Measurements from ENCODE around the gene SNAI3.
A peak's percentile ranks its signal among the peaks of the same experiment; 100 is the strongest.

The SNAI3 gene

DNA sequence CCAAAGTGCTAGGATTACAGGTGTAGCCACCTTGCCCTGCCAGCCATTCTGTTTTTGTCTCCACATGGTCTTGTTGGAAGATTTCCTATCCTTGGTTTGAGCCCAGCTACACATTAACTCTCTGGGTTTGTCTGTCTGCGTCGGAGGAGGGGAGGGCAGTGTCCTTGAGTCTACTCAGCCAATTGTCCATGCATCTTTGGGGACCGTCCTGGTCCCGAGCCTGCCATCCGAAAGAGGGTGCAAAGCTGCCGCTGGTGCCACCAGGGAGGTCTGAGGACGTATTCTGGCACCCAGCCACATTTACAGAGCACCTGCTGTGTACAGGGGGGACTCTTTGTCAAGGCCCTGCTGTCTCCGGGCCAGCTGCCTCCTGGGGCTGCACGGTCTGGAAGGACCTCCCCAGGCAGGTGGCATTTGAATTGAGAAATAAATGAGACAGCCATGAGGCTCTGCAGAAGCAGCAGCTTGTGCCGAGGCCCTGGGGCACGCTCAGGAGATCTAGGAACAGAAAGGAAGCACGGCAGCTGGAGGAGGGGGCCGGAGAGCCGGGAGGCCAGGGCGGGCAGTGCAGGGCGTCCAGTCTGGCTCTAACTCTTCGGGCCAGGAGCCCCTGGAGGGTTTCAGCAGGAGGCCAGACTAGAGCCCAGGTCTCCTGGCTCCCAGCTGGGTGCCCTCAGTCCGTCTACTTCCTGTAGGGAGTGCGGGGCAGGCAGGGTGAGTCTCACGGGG, 36.9 kb downstream of the SNAI3 start:
- DNase-seq = peak in 3 of 4 experiments; percentile 29 to 45 (median 36)

DNA sequence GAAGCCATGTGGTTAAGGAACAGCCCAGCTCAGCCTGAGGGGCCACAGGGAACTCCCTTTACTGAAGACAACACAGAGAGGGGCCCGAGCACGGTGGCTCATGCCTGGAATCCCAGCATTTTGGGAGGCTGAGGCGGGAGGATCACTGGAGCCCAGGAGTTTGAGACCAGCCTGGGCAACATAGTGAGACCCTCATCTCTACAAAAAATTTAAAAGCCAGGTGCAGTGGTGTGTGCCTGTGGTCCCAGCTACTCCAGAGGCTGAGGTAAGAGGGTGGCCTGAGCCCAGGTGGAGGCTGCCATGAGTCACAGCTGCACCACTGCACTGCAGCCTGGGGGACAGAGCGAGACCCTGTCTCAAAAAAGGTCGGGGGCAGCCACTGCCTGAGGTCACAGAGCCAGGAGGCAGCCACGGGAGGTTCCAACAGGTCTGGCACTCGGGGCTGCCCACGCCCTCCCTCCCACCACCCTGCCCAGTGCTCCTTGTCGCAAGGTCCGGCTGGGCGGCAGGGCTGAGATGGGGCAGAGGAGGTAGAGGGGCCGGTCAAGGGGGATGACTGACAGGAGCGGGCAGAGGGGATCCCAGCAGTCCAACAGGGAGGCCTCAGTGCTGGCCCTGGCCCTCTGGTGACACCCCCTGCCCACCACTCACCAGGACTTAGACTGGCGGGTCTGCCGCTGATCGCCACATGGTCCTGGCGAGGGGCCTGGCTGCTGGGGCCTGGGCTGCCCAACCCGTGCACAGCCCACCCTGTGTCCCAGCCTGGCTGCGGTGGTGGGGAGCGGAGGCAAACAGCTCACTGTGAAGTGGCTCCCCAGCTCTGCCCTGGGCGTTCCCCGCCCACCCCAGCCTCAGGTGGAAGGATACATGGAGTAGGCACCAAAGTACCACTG, 38.9 kb downstream of the SNAI3 start:
- DNase-seq = no peak

DNA sequence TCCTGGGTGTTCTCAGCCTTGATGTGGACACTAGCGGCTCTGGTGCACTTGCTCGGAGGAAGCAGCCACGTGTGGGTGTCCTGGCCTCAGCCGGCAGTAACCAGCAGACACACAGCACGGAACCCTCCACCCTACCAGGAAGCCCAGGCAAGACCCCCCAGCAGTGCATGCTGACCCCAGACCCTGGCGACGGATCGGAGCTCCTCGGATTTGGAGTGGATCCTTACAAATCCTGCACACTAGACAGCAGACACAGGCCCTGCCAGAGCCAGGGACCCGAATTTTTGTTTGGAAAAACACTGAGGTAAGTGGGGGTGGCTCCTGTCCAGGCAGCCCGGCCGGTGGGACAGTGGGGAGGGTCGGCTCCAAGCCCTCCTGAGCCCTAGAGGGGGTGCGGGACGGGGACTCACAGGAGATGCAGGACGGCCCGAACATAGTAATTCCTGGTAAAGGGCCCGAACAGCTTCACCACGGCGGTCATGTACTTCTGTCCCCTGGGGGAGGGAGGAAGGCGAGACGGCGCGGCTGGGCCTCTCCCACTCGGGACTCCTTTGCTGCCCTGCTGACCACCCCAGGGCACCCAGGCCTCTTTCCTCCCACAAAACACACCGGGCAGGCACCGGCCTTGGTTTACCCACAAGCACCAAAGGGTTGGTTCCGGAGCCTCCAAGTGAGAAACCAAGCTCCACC, 39.8 kb downstream of the SNAI3 start:
- DNase-seq = no peak

DNA sequence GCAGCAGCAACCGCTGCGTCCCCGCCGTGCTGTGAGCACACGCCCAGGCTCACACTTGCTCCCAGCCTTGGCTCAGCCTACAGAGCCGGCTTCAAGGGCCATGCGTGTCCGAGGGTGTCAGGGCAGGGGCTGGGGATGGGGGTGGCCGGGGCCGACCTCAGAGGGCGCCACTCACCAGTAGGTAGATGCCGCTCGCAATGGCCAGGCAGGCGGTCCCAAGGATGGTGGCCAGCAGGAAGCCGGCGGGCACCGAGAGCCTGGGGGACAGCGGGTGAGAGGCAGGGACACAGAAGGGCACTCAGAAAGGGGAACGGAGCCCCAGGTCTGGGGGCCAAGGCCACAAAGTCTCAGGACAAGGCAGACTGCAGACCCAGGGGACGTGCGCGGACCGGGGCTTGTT, 40.4 kb downstream of the SNAI3 start:
- DNase-seq = no peak

DNA sequence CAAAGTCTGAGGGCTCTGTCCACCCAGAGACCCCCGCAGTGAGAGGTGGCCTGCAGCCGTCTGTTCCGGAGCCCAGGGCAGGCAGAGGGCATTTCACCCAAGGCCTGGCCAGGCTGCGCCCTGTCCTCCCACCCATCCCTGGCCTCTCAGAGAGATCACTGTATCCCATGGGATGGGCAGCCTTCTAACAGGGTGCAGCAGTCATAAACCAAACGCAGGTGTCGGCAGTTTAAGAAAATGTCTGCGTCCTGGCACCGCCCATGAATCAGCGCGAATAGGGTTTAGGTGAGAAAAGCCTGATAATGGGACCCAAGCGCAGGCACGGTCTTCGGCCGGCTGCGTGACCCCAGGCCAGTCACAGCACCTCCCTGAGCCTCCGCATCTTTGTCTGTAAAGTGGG, 40.9 kb downstream of the SNAI3 start:
- DNase-seq = no peak

DNA sequence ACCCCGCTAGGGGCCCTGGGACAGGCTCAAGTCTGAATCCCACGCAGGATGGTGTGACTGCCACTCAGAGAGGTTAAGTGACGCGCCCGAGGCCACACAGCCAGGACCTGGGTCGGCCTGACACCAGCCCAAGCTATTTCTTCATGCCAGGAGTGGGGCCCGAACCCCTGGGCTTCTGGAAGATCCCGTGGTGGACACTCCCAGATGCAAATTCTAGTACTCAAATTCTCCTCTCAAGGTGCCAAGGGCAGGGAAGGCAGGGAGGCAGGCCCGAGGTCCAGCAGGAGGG, 42.7 kb downstream of the SNAI3 start:
- DNase-seq = no peak

DNA sequence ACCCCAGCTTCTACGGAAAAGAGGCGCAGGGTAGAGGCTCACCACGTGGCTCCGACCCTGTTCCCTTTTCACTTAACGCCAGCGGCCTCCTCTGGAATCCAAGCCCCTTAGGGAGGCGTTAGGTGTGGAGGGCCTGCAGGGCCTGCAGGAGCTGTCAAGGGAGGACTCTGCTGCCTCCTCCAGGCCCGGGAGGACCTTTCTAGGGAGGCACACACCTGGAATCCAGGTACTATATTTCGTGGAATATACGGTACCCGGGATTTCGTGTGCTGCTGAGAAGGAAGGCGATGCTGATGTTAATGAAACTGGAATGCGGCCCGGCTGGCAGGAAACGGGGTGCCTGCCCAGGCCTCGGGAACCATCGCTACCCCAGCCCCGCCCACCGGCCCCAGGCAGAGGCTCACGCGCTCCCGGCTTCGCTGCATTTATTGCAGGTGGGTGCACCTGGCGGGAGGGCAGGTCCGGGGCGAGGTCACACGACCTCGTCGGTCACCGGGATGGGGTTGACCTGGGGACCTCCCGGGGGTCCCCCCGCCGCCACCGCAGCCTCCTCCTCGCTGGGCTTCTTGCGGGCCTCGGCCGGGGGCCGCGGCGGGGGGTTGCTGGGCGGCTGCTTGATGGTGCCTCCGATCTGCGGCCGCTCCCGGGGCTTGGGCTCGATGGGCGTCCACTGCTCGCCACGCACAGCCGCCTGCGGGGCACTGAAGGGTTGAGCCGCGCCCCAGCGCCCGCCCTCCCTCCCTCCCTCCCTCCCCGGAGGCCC, 43.2 kb downstream of the SNAI3 start:
- no peak for DNase-seq

DNA sequence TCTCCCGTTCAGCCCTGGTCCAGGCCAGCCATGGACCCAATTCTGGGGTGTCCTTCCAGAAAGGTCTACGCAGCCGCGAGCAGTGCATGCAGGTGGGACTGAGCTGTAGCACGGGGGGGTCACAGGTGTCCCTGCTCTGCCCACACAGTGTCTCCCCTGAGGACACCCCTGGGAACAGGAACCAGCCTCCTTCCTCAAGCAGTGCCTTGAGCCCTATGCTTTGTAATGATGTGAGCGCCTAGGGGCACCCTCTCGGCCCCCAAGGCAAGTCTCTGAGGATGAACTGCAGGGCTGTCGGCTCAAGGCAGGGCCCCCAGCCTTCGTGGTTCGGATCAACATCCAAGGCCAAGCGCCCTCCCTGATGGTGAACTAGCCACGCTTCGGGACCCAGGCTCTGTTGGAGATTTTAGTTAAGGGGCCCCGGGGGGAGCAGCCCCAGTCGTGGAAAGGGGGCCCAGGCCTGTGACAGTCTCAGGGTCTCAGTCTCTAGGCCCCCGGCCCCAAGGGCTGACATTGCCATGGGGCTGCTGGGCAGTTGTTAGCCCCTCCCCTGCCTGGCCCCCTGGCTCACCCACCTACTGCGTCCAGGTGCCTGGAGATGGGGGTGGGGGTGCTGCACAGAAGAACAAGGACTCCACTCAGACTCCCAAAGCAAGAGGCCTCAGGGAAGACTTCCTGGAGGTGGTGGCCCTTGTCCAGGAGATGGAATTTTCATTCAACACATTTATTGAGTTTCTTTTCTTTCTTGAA, 45.6 kb downstream of the SNAI3 start:
- DNase-seq = no peak

DNA sequence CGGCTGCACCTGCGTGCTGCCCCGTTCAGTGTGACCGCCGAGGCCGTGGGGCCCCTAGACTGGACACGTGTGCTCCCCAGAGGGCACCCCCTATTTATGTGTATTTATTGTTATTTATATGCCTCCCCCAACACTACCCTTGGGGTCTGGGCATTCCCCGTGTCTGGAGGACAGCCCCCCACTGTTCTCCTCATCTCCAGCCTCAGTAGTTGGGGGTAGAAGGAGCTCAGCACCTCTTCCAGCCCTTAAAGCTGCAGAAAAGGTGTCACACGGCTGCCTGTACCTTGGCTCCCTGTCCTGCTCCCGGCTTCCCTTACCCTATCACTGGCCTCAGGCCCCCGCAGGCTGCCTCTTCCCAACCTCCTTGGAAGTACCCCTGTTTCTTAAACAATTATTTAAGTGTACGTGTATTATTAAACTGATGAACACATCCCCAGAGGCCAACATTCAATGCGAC, 46.2 kb downstream of the SNAI3 start:
- no peak for DNase-seq

DNA sequence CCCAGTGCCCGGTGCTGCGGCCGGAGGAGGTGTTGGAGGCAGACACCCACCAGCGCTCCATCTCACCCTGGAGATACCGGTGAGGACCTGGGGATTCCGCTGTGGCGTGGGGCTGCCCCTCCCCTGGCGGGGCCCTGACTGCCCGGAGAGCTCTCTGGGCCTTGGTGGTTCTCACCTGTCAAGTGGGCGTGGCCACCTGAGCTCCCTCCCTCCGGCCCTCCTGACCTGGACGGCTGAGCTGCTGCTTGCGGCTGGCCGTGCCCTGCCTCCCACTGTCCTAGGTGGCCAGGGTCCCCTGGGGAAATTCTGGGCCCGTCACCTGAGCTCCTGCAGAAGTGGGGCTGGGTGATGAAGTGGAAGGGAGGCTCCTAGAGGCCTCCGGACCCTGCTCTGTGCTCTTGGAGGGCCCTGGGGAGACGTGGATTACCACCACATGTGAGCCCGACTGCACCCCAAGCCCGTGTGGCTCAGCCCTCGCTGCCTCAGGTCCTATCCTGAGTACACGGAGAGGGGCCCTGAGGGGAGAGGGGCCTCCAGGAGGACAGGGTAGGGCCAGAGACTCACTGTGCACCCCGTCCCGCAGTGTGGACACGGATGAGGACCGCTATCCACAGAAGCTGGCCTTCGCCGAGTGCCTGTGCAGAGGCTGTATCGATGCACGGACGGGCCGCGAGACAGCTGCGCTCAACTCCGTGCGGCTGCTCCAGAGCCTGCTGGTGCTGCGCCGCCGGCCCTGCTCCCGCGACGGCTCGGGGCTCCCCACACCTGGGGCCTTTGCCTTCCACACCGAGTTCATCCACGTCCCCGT, 46.9 kb downstream of the SNAI3 start:
- peak in 1 of 4 experiments; percentile 20 for DNase-seq

DNA sequence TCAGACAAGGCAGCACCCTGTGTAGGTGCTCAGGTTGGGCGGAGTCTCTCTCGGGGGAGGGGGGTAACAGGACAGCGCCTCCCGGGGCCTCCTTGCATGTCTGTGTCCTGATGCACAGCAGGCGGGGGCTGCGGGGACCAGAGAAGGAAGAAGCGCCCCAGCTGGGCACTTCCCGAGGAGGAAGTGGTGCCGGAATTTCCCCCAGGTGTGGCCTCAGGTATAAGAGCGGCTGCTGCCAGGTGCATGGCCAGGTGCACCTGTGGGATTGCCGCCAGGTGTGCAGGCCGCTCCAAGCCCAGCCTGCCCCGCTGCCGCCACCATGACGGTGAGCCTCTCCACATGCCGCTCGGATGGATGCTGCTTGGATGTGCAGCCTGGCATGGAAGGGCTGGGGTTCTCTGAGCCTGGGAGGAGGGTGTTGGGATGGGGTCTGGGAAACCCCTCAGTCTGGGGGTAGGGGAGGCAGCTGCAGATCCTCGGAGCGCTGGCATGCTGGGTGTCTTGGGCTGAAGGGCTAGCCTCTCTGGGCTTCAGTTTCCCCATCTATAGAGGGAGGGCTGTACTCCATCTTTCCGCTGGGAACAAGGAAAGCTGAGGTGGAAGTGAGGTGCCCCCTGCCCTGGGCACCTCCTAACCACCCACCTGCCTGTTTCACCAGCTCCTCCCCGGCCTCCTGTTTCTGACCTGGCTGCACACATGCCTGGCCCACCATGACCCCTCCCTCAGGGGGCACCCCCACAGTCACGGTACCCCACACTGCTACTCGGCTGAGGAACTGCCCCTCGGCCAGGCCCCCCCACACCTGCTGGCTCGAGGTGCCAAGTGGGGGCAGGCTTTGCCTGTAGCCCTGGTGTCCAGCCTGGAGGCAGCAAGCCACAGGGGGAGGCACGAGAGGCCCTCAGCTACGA, 47.7 kb downstream of the SNAI3 start, which contains the start of gene IL17C:
TSS of gene IL17C (plus strand) at position 250 of the 908 bp plus-strand sequence. CDS start at position 320, 70 bp downstream.
- DNase-seq = no peak

DNA sequence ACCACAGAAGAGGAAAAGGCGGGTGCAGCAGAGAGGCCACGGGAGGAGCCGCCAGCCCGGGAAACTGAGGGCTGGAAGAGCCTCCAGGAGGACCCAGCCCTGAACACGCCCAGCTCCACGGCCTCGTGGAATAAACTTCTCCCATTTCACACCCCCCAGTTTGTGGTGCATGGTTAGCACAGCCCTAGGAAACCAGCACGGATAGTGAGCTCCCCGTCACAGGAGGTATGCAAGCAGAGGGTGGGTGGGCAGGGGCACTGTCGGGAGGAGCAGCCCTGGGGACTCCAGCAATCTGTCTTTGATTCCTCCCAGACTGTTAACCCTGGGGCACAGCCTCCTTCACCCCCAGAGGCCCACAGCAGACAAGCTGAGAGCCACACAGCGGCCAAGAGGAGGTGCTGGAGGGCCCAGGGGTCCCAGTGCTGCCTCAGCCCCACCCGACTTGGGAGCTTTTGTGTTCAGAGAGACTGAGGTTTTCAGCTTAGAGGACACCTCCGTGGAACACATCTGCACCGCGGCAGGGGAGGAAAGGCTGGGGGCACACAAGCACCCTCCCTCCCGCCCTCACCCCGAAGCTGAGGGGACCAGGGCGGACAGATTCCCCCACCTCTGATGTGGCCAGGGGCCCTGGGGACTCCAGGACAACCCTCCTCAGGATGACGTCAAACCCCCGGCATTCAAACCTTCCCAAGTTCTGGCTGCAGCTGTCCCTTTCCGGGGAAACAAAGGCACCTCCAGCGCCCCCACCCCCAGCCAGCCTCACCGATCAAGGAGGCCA, 49.6 kb downstream of the SNAI3 start:
- no peak for DNase-seq

DNA sequence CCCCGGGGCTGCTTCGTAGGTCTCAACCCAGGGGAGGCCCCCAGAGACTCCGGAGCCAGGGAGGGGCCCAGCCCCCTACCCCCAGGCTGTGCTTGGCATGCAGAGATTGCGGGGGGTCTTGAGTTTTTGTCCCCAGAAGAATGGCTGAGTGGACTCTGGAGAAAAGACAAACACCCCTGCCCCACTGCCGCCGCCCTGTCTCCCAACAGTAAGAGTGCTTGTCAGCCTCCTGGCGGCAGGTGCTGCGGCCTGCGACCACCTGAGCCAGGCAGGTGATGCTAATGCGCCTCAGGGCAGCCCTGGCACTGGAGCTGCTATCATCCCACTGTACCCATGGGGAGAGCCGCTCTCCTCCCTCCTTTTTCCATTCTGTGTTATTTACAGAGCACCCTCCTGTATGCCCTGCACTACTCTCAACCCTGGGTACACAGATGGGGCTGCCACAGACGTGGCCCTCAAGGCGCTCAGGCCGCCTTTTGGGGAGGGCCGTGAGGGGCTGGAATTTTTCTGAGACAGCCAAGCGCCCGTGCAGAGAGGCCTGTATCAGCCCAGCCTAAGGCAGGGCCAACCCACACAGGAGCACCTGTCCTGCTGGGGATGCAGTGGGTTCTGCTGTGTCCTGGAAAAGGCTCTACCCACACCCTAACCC, 50.5 kb downstream of the SNAI3 start:
- no peak for DNase-seq

DNA sequence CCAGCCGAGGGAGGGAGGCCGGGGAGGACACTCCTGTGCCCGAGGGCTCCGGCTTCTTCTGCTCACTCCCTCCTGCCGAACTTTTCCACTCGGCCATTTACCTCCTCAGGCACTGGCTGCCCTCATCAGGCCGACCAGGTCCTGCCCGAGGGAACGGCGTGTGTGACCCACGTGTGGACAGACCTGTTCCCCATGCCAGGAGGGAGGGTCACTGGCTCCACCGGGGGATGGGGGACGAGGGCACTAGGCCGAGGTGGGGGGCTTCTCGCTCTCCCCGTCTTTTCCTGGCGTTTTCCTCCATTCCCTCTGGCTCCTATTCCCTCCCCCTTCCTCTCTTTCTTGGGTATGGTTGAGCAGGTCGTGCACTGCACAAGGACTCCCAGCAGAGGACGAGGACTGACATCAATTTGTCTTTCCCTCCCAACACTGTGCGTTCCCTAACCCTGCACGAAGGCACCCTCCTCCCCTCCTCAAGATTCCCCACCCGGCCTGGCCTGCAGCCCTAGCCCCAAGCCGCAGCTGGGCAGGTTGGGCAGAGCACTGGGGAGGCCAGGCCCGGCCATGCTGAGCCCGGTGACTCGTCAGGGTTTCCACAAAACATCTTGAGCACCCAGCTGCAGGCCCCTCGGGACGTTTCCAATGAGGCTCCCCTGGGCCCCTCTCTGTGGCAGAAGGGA, 51.2 kb downstream of the SNAI3 start:
- DNase-seq = peak in 1 of 4 experiments; percentile 15

DNA sequence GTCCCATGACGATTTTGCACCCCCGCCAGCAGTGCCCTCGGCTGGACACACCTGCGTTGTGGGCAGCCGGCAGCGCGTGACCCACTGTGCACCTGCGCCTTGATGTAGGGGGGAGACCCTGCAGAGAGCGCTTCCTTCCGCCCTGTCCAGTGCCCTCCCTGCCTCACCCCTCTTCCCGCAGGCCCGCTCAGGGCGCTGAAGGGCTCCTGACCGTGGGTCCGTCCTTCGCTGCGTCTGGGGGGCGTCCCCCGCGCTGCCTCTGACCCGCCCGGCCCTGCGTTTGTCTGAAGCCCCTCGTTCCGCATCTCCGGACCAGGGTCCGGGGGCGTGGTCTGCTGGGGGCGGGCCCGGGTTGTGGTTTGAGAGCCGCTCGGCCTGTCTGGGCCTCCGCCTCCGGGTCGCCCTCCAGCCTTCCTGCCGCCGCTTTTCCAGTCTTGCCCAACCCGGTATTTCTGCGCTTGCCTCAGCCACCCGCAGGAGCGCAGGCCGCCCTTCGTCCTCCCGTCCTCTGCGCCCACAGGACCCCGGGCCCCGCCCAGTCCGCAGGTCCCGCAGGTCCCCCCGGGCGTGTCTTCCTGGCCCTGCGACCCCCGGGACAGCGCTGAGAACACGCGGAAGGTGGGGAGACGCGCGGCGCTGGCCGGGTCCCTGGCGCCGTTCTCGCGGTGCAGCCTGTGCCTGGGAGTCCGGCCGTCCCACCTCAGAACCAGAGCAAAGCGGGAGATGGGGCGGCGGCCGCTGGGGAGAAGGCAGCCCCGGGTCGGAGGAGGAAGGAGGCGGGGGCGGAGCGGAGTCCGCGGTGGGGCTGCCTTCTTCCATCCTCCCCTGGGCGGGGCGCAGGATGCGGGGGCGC, 51.9 kb downstream of the SNAI3 start:
- peak; percentile 59 to 86 (median 78) for DNase-seq

DNA sequence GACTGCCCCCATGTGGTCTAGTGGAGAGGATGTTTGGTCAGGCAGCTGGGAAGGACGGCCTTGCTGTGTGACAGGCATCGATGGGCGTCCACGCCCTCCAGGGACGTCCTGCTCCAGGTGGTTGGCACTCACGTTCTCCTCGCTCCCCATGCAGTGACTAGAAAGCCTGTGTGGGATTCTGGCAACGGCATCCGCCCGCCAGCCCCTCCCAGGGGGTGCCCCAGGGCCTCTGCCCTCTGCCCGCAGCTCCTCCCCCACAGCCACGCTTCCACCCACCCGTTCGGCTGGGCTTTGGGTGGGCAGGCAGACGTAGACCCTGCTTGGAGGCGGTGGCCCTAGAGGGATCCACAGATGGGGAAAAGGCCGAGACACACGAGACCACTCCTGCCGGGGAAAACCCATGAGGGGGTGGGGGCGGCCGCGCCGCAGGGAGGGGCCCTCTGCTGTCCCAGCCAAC, 52.6 kb downstream of the SNAI3 start:
- peak; percentile 46 to 70 (median 66) for DNase-seq

DNA sequence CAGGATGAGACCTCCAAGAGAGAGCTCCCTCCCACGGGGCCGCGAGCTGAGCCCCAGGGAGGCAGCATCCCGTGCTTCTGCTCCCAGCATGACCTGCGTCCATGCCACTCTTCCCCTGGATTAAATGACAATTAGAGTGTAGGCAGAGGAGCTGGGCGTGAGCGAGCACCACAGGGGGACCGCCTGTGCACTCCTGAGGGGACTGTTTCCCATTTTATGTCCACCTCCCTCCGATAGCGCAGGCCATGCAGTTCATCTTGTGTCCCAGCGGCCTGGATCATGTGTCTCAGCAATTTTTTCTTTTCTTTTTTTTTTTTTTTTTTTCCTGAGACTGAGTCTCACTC, 53.7 kb downstream of the SNAI3 start:
- DNase-seq = no peak
